ENCODE results near the gene MACROD2.

MACROD2 gene

DNA sequence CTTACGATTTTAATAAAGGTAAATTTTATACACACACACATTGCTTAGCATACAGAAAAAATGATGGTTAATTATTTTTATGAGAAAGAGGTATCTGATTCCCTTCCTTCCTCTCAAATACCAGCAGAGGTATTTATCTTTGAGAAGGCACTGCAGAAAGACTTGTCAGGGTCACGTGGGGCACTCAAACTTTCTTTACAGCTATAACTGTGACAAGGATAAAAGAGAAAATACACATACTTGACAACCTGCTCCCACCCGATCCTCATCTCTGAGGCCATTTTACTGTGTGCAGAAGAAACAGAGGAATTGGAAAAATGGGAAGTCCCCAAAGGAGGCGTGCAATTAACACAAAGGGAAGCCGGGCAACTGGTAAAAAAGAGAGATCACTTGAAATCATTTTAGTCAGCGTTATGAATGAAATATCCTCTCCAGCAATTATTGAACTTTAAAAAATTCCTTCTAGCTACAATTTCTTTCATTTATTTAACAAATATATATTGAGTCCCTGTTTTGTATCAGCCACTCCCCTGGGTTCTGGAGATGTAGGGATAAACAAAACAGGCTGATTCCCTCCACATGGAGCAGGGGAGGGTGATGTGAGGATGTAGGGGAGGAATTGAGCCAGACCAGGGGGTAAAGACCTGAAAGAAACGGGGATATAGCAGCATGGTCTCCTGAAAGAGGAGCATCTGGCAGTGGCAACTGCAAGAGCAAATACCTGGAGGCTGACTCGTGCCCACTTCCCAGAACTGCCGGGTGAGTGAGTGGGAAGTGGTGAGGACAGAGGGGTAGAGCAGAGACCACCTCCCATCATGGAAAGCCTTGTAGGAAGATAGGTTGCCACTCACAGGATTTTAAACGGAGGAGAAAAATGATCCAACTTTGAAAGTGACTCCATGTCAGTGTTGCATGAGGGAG, 2067.6 kb downstream of the MACROD2 start:
- no peak for DNase-seq (ENCODE audit: low spot score)

DNA sequence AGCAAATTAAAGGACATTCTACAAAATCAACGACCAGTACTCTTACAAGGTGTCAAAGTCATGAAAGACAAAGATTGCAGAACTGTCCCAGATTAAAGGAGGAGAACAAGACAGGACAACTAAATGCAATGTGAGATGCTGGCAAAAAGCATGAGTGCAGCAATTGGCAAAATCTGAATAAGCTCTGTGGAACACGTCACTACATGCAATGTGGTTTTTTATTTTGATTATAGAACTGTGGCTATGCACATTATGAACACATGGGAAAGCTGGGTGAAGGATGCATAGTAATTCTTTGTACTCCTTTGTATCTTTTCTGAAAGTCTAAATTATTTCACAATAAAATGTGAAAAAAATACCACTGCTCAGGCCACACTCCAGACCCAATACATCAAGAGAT, 2068.6 kb downstream of the MACROD2 start:
- no peak for DNase-seq (ENCODE audit: low spot score)

DNA sequence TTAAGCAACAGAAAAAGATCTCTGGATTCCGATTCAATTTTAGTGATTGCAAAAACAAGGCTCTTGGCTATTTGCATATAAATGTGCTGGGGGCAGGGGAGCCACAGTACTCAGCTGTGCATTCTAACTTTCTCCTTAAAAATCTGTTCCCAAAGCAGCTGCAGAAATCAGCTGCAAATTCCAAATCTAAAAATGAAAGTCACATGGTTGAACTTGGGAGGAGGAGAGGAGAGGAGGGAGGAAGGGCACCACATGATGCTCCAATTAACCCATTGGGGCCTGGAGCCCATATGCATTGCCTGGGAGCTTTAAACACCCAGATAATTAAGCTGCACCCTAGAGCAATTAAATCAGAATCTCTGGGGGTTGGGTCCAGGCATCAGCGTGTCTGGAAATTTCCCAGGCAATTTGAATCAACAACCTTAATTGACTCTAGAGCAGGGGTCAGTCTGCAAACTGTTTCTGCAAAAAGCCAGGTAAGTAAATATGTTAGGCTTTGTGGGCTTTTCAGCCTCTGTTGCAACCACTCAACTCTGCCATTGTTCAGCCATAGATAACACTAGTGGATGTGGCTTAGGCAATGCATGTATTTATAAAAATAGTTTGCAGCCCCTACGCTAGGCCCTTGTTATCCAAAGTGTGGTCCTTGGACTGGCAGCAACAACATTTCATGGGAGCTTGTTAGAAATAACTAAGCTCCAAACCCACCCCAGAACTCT, 2069.8 kb downstream of the MACROD2 start:
- DNase-seq (ENCODE audit: low spot score) = peak; percentile 40

DNA sequence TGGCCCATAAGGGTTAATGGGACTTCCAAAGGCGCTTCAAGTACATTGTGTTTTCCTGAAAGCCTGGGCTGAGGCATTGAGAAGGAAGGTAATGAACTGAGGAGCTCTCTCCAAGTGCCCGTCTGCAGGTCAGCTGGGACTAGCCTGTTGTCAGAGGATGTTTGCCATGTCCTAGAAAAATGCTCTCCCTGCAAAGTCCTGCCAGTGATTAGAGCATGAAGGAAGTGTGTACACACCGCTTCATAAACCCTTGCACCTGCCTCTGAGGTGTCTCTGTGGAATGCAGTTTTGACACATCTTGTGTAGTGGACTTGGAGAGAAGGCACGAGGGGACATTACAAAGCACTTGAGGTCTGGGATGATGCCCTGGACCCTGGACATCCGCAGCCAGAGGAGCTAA, 2071.3 kb downstream of the MACROD2 start:
- DNase-seq (ENCODE audit: low spot score) = no peak

DNA sequence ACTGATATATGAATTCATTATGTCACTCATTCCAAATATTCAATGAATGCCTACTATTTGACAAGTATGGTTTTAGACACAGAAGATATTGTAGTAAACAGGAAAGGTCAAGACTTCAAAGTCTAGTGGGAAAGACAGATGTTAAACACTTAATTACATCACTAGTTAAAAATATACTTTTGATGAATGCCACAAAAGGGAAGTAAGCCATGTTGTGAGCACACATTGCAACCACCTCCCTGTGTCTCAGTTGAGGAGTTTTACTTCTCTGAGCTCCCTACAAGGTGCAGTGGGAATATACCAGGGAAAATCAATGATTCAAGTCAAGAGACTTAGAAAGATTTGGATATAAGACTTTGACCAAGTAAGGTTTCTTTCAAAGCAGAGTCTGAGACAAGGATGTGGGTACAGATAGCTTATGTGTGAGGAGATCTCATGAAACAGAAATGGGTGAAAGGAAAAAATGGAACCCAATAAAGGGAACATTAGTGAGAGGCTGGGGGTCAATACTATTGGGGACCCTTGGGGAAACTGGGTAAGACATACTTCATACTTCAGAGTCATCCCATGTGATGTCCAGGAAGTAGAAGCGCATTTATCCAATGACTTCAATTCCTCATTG, 2074.2 kb downstream of the MACROD2 start:
- no peak for DNase-seq (ENCODE audit: low spot score)

DNA sequence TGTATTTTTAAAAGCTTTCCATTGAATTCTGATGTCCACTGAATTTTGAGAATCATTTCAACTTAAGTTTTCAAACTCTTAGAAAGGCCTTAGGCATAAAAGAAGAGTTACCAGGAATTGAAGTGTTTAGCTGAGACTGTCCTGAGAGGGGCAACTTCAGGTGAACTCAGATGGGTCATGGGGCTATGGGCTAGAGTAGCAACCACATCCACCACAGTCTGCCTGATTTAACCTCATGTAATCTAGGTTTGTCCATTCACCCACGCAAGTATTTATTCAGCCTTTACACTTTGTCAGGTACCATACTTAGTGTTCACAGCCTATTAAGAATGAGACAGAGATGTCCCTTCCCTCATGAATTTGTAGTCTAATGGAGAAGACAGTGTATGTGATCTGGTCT, 2076.9 kb downstream of the MACROD2 start:
- no peak for DNase-seq (ENCODE audit: low spot score)

DNA sequence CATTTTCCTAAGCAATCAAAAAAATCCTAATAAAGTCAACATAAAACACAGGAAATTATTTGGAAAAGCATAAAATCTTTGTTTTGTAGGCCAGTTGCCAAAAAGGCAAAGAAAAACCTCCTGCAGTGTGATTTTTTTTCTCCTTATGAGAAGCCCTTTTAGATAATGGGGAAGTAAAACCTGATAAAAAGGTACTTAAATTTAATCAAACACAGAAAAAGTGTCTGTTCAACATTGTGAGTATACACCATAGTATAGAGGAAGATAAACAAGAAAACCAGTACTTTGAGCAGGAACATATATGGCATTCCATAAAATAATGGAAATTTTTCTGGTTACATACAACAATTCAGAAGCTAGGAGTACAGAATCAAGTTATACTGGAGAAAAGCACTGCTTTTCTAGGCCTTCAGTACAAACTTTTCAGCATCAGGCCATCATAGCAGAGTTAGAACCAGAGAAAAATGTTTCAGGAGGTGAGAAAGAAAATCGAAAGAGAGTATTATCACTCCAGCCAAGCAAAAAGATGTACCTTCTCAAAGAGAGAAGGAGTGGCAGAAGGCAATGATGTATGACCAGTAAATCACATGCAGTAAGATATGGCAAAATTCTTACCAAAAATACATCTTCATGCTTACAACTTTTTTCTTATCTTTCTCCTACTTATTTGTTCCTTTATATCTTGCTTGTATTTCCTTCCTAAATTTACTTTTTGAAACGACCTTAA, 2083.0 kb downstream of the MACROD2 start:
- DNase-seq (ENCODE audit: low spot score) = no peak

DNA sequence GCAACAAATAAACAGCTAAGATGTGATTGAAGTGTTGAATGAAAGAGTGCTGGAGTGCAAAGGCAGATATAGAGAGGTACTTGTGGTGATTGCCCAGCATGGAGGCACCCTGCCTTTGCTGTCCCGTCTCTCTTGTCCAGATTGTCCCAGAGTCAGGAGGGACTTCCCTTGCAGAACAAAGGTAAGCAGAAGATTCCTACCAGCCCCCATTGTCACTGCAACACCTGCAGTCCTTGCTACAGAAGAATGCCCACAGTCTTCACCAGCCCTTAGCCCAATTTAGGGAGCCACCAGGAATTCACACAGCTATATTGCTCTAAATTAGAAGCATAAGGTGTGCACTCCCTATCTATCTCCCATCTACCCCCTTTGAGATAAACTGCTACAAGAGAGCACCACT, 2086.1 kb downstream of the MACROD2 start:
- DNase-seq (ENCODE audit: low spot score) = no peak

DNA sequence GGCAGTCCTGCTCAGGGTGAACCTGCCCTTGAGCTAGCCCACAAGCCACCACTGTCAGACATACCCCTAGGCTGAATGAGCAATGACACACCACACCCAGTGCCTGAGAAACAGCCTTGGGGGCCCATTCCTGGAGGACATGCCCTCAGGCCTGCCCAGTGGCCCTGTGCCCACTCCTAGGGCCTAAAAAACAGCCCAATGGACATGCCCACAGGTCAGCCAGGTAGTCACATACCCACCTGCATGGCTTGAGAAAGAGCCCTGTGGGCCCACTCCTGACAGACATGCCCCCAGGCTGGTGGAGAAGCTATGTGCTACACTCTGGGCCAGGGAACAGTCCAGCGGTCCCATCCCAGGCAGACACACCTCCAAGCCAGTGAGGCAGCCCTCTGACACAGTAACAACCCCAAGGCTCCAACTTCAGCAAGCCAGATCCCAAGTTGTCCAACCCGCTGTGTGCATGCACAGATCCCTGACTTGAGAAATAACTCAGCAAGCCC, 2086.8 kb downstream of the MACROD2 start:
- DNase-seq (ENCODE audit: low spot score) = no peak

DNA sequence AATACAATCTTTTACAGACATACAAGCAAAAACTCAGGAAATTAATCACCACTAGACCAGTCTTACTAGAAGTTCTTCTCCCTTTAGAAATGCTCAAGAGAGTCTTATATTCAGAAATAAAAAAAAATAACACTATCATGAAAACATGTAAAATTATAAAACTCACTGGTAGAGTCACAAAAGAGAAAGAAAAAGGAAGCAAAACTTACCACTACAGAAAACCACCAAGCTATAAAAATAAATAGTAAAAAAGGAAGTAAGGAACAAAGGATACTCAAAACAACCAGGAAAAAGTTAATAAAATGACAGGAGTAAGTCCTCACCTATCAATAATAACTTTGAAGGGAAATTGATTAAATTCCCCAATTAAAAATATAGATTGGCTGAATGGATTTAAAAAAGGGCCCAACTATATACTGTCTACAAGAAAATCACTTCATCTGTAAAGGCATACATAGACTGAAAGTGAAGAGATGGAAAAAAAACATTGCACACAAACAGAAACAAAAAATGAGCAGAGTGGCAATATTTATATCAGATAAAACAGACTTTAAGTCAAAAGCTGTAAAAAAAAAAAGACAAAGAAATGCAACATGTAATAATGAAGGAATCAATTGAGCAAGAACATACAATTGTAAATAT, 2088.4 kb downstream of the MACROD2 start:
- no peak for DNase-seq (ENCODE audit: low spot score)

DNA sequence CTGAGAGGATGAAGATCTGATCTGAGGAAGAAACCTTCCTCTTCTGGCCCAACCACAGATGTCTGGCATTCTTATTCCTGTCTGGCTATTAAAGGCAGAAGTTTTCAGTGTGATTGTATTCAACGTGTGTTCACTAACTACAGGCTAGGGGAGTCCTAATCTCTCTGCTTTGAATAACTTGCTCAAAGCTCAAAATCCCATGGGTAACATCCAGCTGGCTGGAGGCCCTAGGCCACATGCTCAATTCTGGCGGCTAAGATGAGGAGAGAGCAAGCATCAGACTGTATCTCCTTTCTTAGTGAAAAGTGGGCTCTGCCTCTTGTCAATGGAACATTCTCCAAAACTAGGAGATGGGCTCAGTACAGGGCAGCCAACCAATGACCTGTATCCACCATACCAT, 2099.9 kb downstream of the MACROD2 start:
- DNase-seq (ENCODE audit: low spot score) = no peak

DNA sequence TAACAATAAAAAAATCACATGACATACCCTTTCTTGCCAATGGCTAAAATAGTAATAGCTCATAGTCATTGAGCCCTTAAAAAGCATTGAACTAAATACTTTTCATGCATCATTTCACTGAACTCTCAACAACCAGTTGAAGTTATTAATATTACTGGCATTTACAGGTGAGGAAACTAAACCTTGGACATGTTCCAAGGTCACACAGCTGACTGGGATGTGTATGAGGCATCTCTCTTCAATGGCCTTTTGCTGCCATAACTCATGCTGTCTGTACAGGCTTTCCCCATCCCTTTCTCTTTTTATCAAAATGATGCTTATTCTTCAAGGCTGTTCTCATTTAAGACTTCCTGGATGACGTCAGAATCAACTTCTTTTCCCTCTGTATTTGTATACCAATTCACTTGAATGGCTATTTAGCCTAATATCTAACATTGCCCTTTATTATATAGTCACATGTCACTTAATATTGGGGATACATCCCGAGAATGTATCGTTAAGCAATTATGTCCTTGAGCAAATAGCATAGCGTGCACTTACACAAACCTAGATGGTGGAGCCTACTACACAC, 2101.5 kb downstream of the MACROD2 start:
- DNase-seq (ENCODE audit: low spot score) = no peak

DNA sequence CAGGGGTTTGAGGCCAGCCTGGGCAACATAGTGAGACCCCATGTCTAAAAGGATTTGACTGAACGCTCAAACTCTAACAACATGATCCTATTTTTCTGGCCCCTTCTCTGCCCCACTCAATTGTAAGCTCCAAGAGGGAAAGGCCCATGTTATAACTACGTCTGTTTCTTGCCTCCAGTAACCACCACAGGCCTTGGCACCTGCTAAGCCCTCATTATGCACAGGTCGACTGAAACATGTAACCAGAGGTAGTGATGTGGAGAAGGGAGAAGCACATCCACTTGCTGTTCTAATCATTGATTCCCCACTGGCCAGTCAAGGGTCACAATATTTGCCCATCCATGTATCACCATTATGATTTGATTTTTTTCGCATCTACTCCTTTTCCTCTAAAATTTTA, 2102.5 kb downstream of the MACROD2 start:
- no peak for DNase-seq (ENCODE audit: low spot score)

DNA sequence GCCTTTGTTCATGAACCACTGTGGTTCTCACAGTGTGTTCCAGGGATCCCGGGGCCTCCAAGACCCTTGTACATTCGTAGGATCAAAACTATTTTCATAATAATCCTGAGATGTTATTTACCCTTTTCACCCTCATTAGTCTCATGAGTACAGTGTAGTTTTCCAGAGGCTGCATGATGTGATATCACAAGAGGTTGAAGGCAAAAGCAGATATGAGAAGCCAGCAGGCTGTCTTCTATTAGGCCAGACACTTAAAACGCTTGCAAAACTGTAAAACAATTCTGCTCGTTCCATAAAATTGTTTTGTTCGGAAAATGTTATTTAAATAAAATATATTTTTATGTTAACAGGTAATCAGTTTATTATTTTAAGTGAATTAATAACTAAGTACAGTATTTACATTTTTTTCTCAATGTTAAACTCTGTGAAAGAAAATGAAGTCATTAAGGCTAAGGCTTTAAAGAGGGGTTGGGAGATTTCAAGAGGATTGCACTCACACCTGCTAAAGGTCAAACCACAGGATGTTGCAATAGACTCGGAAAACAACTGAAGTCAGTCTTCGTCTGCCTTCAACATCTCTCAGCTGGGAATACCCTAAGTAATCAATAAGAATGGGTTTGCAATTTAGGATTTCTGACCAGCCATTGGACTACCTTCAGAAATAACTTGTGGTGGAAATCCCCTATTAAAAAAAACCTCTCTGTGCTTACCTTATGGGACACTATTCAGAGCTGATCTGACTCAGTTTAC, 2103.7 kb downstream of the MACROD2 start:
- DNase-seq (ENCODE audit: low spot score) = peak; percentile 36

DNA sequence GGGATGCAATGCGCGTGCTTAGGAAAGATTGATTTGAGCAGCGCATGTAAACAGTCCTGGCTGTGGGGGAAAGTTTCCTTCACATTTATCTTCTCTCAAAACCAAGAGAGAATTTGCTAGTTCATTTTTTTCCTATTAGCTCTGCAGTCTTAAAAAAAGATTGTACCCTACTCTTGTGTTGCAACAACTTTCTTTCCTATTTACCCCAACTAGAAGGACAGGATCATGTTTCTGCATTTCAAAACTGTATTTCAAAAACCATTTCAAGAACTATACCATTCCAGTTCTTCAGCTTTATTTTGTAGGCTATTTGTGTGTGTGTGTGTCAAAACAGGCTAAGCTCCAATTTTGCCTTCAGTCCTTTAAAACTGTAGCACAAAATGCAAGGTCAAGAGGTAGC, 2104.8 kb downstream of the MACROD2 start:
- no peak for DNase-seq (ENCODE audit: low spot score)

DNA sequence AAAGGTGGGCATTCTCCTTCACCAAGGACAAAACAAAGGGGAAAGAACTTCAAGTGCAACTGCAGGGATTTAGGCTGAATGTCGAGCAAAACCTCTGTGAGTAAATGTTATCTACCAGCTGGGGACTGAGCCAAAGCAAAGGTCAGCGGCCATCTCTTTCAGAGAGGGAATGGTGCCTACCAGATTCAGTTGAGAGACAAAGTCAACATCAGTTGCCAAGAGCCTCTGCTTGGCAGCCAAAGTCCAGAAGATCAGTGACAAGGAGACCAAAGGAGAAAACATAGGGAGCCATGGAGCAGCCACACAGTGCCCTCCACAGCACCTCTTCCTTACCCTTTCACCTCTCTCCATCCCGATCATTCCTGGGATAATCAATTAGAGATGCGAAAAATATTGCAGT, 2105.5 kb downstream of the MACROD2 start:
- DNase-seq (ENCODE audit: low spot score) = peak; percentile 14
